HG03439 (cell line): Measurements from ENCODE around the gene ARMC7.

Experiments
- ATAC-seq: cut with Tn5 transposase; IDR thresholded peaks from one replicate; pipeline ENCODE4 v1.9.1; 2021; ENCODE audit warnings: mild to moderate bottlenecking, moderate library complexity; ENCODE audit not compliant: unreplicated experiment

Gene ARMC7

GRCh38 chr17:75077496-75078283 is 32.1 kb upstream of the ARMC7 start:
- no peak for ATAC-seq

- no peak for ATAC-seq
Observed at GRCh38 chr17:75078284-75079022, 31.3 kb upstream of the ARMC7 start.

- ATAC-seq: no peak
Observed at GRCh38 chr17:75079023-75079373, 30.8 kb upstream of the ARMC7 start.

- ATAC-seq: no peak
Observed at GRCh38 chr17:75081611-75082540, 27.9 kb upstream of the ARMC7 start.

- no peak for ATAC-seq
Observed at GRCh38 chr17:75082683-75083082, 27.1 kb upstream of the ARMC7 start.

GRCh38 chr17:75084039-75084660 is 25.6 kb upstream of the ARMC7 start:
- no peak for ATAC-seq

- no peak for ATAC-seq
Observed at GRCh38 chr17:75086496-75087181, 23.1 kb upstream of the ARMC7 start.

- ATAC-seq: no peak
Observed at GRCh38 chr17:75087182-75087557, 22.6 kb upstream of the ARMC7 start.

GRCh38 chr17:75087558-75088453 is 22.0 kb upstream of the ARMC7 start, which contains the start of gene SLC16A5:
Gene SLC16A5, plus strand, starts transcription at chr17:75087954. Its CDS starts 5,683 bp downstream, at chr17:75093637.
- no peak for ATAC-seq

- no peak for ATAC-seq
Observed at GRCh38 chr17:75088465-75089417, 21.0 kb upstream of the ARMC7 start.

GRCh38 chr17:75090871-75091854 is 18.6 kb upstream of the ARMC7 start:
- ATAC-seq: no peak

- no peak for ATAC-seq
Observed at GRCh38 chr17:75091855-75092327, 17.9 kb upstream of the ARMC7 start.

GRCh38 chr17:75093548-75094158 is 16.1 kb upstream of the ARMC7 start:
- ATAC-seq: no peak

GRCh38 chr17:75094871-75095399 is 14.8 kb upstream of the ARMC7 start:
- no peak for ATAC-seq

GRCh38 chr17:75096082-75096625 is 13.6 kb upstream of the ARMC7 start:
- no peak for ATAC-seq

- no peak for ATAC-seq
Observed at GRCh38 chr17:75097865-75098264, 11.9 kb upstream of the ARMC7 start.
